GM12878 (cell line): ENCODE results near the gene CREG2. TPM values are rescaled to one million over a fixed set of nuclear protein-coding genes. Genes with fewer than 3 reads are reported as not detected.

Source experiments
- ATAC-seq: fragments of 200-7000 bp; cut with Tn5 transposase; 3 replicates; pipeline ENCODE4 v1.9.1; 2020; ENCODE audit warnings: mild to moderate bottlenecking, moderate library complexity
- BruUV-seq: library from RNA; stranded (reverse); fragments of 400-500 nt; replicated peaks from 2 replicates; lab custom pipeline; 2021; lab: Mats Ljungman, UMichigan
- CTCF ChIA-PET: fragments of 300-600 bp; sonication (Branson Sonifier 250); formaldehyde crosslinking; extraction: SDS; loops from one replicate; lab custom pipeline; 2021; ENCODE audit warnings: inconsistent platforms; lab: Yijun Ruan, JAX
- POLR2A ChIA-PET: fragments of 350-600 bp; formaldehyde crosslinking; extraction: SDS; loops from one replicate; lab custom pipeline; 2021; ENCODE audit warnings: inconsistent platforms; lab: Charles Lee
- RAD21 ChIA-PET: fragments of 300-600 bp; sonication (Branson Sonifier 250); formaldehyde crosslinking; loops from one replicate; lab custom pipeline; 2023; ENCODE audit warnings: antibody characterized with exemption; ENCODE audit not compliant: unreplicated experiment; lab: Charles Lee
- SMC1A ChIA-PET: fragments of 300-600 bp; sonication (Branson Sonifier 250); formaldehyde crosslinking; loops from one replicate; lab custom pipeline; 2023; ENCODE audit not compliant: unreplicated experiment, uncharacterized antibody; lab: Charles Lee
- DNase-seq: peaks from one replicate; pipeline ENCODE4 v3.0.0-alpha.2; 2011; ENCODE audit warnings: low read depth, low spot score
- FAIRE-seq: peaks from 3 replicates; lab custom pipeline; 2011; peaks lifted over from hg19 to GRCh38; lab: Jason Lieb, UNC
- H2AFZ ChIP-seq: 2 replicates; pipeline ENCODE4 v1.6.0; 2011; ENCODE audit warnings: low read depth, low read length, control low read depth; ENCODE audit not compliant: control insufficient read depth
- H3K27ac ChIP-seq: 2 replicates; pipeline ENCODE4 v1.5.1; 2011; ENCODE audit warnings: control low read depth; ENCODE audit not compliant: control insufficient read depth, insufficient read depth
- H3K27me3 ChIP-seq, 2 experiments: replicated peaks in 1 of 2; 2 replicates each; pipeline versions ENCODE4 v1.6.0 to v1.6.1; 2011; ENCODE audit warnings: low read length in 1 of 2; ENCODE audit not compliant: control insufficient read depth in 2 of 2, insufficient read depth in 2 of 2
- H3K36me3 ChIP-seq, 2 experiments: 2 replicates each; pipeline ENCODE4 v1.5.1; 2011; ENCODE audit warnings: low read length in 1 of 2; ENCODE audit not compliant: control insufficient read depth in 2 of 2, insufficient read depth in 2 of 2
- H3K4me1 ChIP-seq: 2 replicates; pipeline ENCODE4 v1.6.1; 2011; ENCODE audit warnings: mild to moderate bottlenecking, low read length, moderate library complexity, mixed read lengths; ENCODE audit not compliant: control insufficient read depth, insufficient read depth
- H3K4me2 ChIP-seq: 2 replicates; pipeline ENCODE4 v1.6.0; 2011; ENCODE audit warnings: control low read depth; ENCODE audit not compliant: control insufficient read depth, insufficient read depth
- H3K4me3 ChIP-seq: fragments of 200-600 bp; sonication (generic); 2 replicates; pipeline ENCODE4 v1.5.1; 2016
- H3K79me2 ChIP-seq: 2 replicates; pipeline ENCODE4 v1.6.0; 2011; ENCODE audit warnings: low read length; ENCODE audit not compliant: control insufficient read depth, insufficient read depth
- H3K9ac ChIP-seq: 2 replicates; pipeline ENCODE4 v1.8.0; 2011; ENCODE audit warnings: low read length, control low read depth, mixed read lengths; ENCODE audit not compliant: control insufficient read depth, insufficient read depth
- H3K9me3 ChIP-seq: replicated peaks from 3 replicates; pipeline ENCODE4 v1.5.1; 2011; ENCODE audit warnings: mild to moderate bottlenecking, low read length; ENCODE audit not compliant: control insufficient read depth, insufficient read depth
- H4K20me1 ChIP-seq: 2 replicates; pipeline ENCODE4 v1.6.0; 2011; ENCODE audit not compliant: control insufficient read depth, insufficient read depth
- BCL3 ChIP-seq: IDR thresholded peaks from 2 replicates; pipeline ENCODE4 v1.6.1; 2011; ENCODE audit warnings: borderline replicate concordance, low read depth, mild to moderate bottlenecking, moderate library complexity, low read length; ENCODE audit not compliant: insufficient read depth, poor library complexity, severe bottlenecking
- HCFC1 ChIP-seq: fragments of 150-350 bp; IDR thresholded peaks from 2 replicates; pipeline ENCODE4 v1.6.1; 2014; ENCODE audit warnings: low read length
- HDAC2 ChIP-seq: fragments of 200-600 bp; sonication (generic); IDR thresholded peaks from 2 replicates; pipeline ENCODE4 v1.6.1; 2017
- IRF4 ChIP-seq: IDR thresholded peaks from 2 replicates; pipeline ENCODE4 v1.6.1; 2011; ENCODE audit warnings: low read depth, low read length
- MTA2 ChIP-seq: fragments of 450-650 bp; IDR thresholded peaks from 2 replicates; pipeline ENCODE4 v1.6.1; 2016; ENCODE audit warnings: low read depth, mild to moderate bottlenecking, moderate library complexity
- PAX8 ChIP-seq: fragments of 450-650 bp; IDR thresholded peaks from 2 replicates; pipeline ENCODE4 v1.6.1; 2017; ENCODE audit warnings: mild to moderate bottlenecking, moderate library complexity
- RAD51 ChIP-seq: fragments of 450-650 bp; IDR thresholded peaks from 2 replicates; pipeline ENCODE4 v1.6.1; 2016; ENCODE audit warnings: moderate library complexity, mild to moderate bottlenecking, inconsistent platforms
- RUNX3 ChIP-seq: IDR thresholded peaks from 2 replicates; pipeline ENCODE4 v1.6.1; 2012; ENCODE audit warnings: low read length, inconsistent platforms
- YY1 ChIP-seq: IDR thresholded peaks from 2 replicates; pipeline ENCODE4 v1.6.1; 2011; ENCODE audit warnings: low read depth, mild to moderate bottlenecking, low read length
- ZNF207 ChIP-seq: fragments of 450-650 bp; IDR thresholded peaks from 2 replicates; pipeline ENCODE4 v1.6.1; 2014; ENCODE audit warnings: antibody characterized with exemption, mild to moderate bottlenecking, borderline replicate concordance
- WGBS: methylation state at CpG from one replicate; pipeline ENCODE4 v1.1.6; 2016; ENCODE audit warnings: low lambda C conversion rate; ENCODE audit not compliant: insufficient replicate concordance, insufficient coverage; ENCODE audit errors: missing lambda C conversion rate; 5-methylcytosine and 5-hydroxymethylcytosine counted together
- in situ Hi-C: fragments of 300-500 bp; cut with MboI; formaldehyde crosslinking; loops from 9 replicates; pipeline ENCODE4 v1.14.3; 2018; ENCODE audit warnings: mixed read lengths
- intact Hi-C: fragments of 100-400 bp; cut with micrococcal nuclease; formaldehyde crosslinking; loops from one replicate; pipeline ENCODE4 v1.14.2; 2022; ENCODE audit not compliant: unreplicated experiment
- polyA plus RNA-seq, 11 experiments: library from polyadenylated mRNA; depleted of rRNA in 4 of 11; unstranded in 6 of 11; stranded (reverse) in 5 of 11; fragments of >200 nt; fragmentation: Nextera tagmentation in 4 of 11; fragmentation: Illumina TruSeq in 1 of 11; extraction: Ambion mirVana in 4 of 11; extraction: Trizol in 1 of 11; gene quantifications; 1 replicate in 1 of 11; 2 replicates in 10 of 11; pipeline versions ENCODE4 v1.2.1 to v1.2.3, GENCODE V29; 2011 to 2016; ENCODE audit warnings: inconsistent platforms in 2 of 11, missing spikeins in 2 of 11, low read depth in 1 of 11
- total RNA-seq, 4 experiments: library from RNA; depleted of rRNA in 3 of 4; stranded (reverse); fragments of >200 nt in 3 of 4; fragmentation: Illumina TruSeq in 1 of 4; extraction: Trizol in 1 of 4; gene quantifications; 2 replicates each; pipeline versions ENCODE4 v1.2.1 to v1.2.3, GENCODE V29; 2013 to 2021
- TF ChIP-seq, protein P1 (sequence below): fragments of 450-650 bp; IDR thresholded peaks from 2 replicates; pipeline ENCODE4 v1.6.1; 2016; ENCODE audit warnings: mild to moderate bottlenecking

The CREG2 gene
- total and polyA plus RNA-seq, 10 of the 15 experiments (the other 5 are each of a cell fraction or from before 2014, with no cell fraction given) = not detected

DNA sequence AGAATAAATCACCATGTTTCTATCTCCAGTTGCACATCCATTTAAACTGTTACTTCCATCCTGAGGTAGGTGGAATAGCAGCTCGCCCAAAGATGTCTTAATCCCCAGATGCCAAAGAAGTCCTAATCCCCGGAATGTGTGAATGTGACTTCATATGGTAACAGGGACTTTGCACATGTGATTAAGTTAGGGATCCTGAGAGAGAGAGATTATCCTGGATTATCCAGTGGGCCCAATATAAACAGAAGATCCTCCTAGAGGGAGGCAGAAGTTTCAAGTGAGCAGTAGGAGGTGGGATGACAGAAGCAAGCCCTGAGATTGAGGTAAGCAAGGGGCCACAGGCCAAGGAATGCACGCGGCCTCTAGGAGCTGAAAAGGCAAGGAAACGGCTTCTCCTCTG lies 19.8 kb downstream of the CREG2 start:
- no peak for FAIRE-seq
- no TSS peak for BruUV-seq
- Histone ChIP-seq H3K4me3 (no peak overlapping the region), H3K4me1 (no peaks in the 10 kb centered on the region), H3K4me2 (no peak overlapping the region), H4K20me1 (no peaks in the 10 kb centered on the region), H2AFZ (no peak overlapping the region), H3K36me3 (no peaks in the 10 kb centered on the region), H3K79me2 (no peaks in the 10 kb centered on the region), H3K27me3 (no peaks in the 10 kb centered on the region), H3K9ac (no peak overlapping the region), H3K9me3 (no peaks in the 10 kb centered on the region), H3K27ac (no peak overlapping the region)
- TF ChIP-seq, protein P1, sequence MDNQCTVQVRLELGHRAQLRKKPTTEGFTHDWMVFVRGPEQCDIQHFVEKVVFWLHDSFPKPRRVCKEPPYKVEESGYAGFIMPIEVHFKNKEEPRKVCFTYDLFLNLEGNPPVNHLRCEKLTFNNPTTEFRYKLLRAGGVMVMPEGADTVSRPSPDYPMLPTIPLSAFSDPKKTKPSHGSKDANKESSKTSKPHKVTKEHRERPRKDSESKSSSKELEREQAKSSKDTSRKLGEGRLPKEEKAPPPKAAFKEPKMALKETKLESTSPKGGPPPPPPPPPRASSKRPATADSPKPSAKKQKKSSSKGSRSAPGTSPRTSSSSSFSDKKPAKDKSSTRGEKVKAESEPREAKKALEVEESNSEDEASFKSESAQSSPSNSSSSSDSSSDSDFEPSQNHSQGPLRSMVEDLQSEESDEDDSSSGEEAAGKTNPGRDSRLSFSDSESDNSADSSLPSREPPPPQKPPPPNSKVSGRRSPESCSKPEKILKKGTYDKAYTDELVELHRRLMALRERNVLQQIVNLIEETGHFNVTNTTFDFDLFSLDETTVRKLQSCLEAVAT = no peak
- TF ChIP-seq HCFC1 (no peak), IRF4 (no peak), RUNX3 (no peak), RAD51 (no peak), HDAC2 (no peak), PAX8 (no peak), MTA2 (no peak), YY1 (no peak), BCL3 (no peak), ZNF207 (no peak)
- WGBS = 43% methylated on average over 5 of the region's 5 CpGs
- intact Hi-C loops (no loop called here), in situ Hi-C loops (no loop called here)
- POLR2A ChIA-PET = no interaction called here
- SMC1A ChIA-PET = no interaction called here
- DNase-seq = no peak
- RAD21 ChIA-PET = no interaction called here
- ATAC-seq = no peak
- CTCF ChIA-PET = no interaction called here
